Heart left ventricle (tissue), 16 donors: ENCODE measurements around the gene FRRS1. TPM values are rescaled to one million over a fixed set of nuclear protein-coding genes. Genes with fewer than 3 reads are reported as not detected.

ENCODE experiments used
- ATAC-seq, 4 donors: fragments of 200-7000 bp; cut with Tn5 transposase; one replicate each; pipeline ENCODE4 v1.9.1; 2020 to 2022; ENCODE audit warnings: moderate library complexity in 4 of 4, mild to moderate bottlenecking in 3 of 4, moderate number of reproducible peaks in 1 of 4
- DNase-seq, 5 donors: peaks; one replicate each; pipeline ENCODE4 v3.0.0-alpha.2; 2020
- H3K27ac ChIP-seq, 12 donors: fragments of 200-600 bp; sonication (generic) in 4 of 12; one replicate each; pipeline versions ENCODE4 v1.5.0 to v1.8.0; 2016 to 2022; ENCODE audit warnings: mild to moderate bottlenecking in 2 of 12
- H3K27me3 ChIP-seq, 9 donors: fragments of 200-600 bp; sonication (generic) in 2 of 9; one replicate each; pipeline versions ENCODE4 v1.5.1 to v1.8.0; 2016 to 2022; ENCODE audit warnings: mild to moderate bottlenecking in 3 of 9
- H3K36me3 ChIP-seq, 9 donors: fragments of 200-600 bp; sonication (generic) in 2 of 9; one replicate each; pipeline versions ENCODE4 v1.5.0 to v1.8.0; 2018 to 2022; ENCODE audit warnings: mild to moderate bottlenecking in 2 of 9
- H3K4me1 ChIP-seq, 12 donors: fragments of 200-600 bp; sonication (generic) in 4 of 12; one replicate each; pipeline versions ENCODE4 v1.5.0 to v1.8.0; 2016 to 2022; ENCODE audit warnings: mild to moderate bottlenecking in 3 of 12
- H3K4me3 ChIP-seq, 12 donors: fragments of 200-600 bp; sonication (generic) in 4 of 12; one replicate each; pipeline versions ENCODE4 v1.5.0 to v1.8.0; 2017 to 2022; ENCODE audit warnings: mild to moderate bottlenecking in 9 of 12, moderate library complexity in 4 of 12
- H3K9me3 ChIP-seq, 12 donors: fragments of 200-600 bp; sonication (generic) in 4 of 12; one replicate each; pipeline versions ENCODE4 v1.5.0 to v1.8.0; 2016 to 2022; ENCODE audit warnings: mild to moderate bottlenecking in 1 of 12
- POLR2A ChIP-seq, 2 donors: fragments of 450-650 bp; IDR thresholded peaks; one replicate each; pipeline ENCODE4 v1.6.1; 2017; ENCODE audit warnings: antibody characterized with exemption in 2 of 2, mild to moderate bottlenecking in 2 of 2, moderate library complexity in 2 of 2
- WGBS, 4 donors: extraction: QIAGEN DNeasy Blood & Tissue Kit in 2 of 4; methylation state at CpG; one replicate each; pipeline versions ENCODE4 v1.1.5 to v1.1.7; 2013 to 2018; 5-methylcytosine and 5-hydroxymethylcytosine counted together
- intact Hi-C, 10 donors: fragments of 100-400 bp; cut with DNase I; formaldehyde crosslinking; loops; one replicate each; pipeline versions ENCODE4 v1.11.1 to v1.14.2; 2022
- polyA plus RNA-seq, 2 donors: library from polyadenylated mRNA; stranded (reverse); fragments of 200-250 nt; gene quantifications; one replicate each; pipeline ENCODE4 v1.2.3, GENCODE V29; 2013
- total RNA-seq, 9 donors: library from RNA; depleted of rRNA in 2 of 9; stranded (reverse); fragments of >200 nt in 2 of 9; fragmentation: NEBNext Ultra II Directional in 3 of 9; extraction: Animal tissue kit (Norgen Biotek cat#: 25700) in 3 of 9; gene quantifications; one replicate each; pipeline versions ENCODE4 v1.1.0 to v1.2.4, GENCODE V29; 2016 to 2023
- TF ChIP-seq, protein P1 (sequence below), 12 donors: fragments of 200-600 bp; sonication (generic) in 4 of 12; IDR thresholded peaks; one replicate each; pipeline versions ENCODE4 v1.5.0 to v1.8.0; 2018 to 2022; ENCODE audit warnings: antibody characterized with exemption in 12 of 12, mild to moderate bottlenecking in 5 of 12
- donor health status: ischemic (EF 13 %, LVEDD 7.1; RV severe dilation, severe dysfunction).
- donor health status: healthy with polysubstance abuse.
- donor health status: DM: no; HTN: yes; CAD: no.
- donor health status: DM: no; HTN: no; CAD: no.
- donor health status: ischemic (EF 25% LVEDD 6.9; RV normal size, moderate dysfunction).
- donor health status: ischemic (EF 25% LVEDD 5.7; RV mildly dilated, moderate dysfunction).
- donor health status: healthy.
- donor health status: DM: yes; HTN: yes; CAD: no.
- donor health status: ischemic (EF 35%, LVEDD 5.7; RV mildly dilated, moderate dysfunction).
- donor health status: nonischemic (EF 11% LVEDD 7.7; RV severe dilation, severe dysfunction).
- donor health status: DM: yes; HTN: yes; CAD: no.
- donor health status: PGD.
- donor health status: ischemic (EF 29% LVEDD 5.4; RV normal size, mild dysfunction).
- donor health status: nonischemic (EF 23%, LVEDD 6.1; RV moderate dilation, normal function).

Gene FRRS1
- total and polyA plus RNA-seq, 11 donors, result 0.50 to 9.3 (median 5.4) TPM

GRCh38 chr1:99685516-99686180 lies 80.8 kb downstream of the FRRS1 start:
- intact Hi-C loops, result loop anchor here in 7 of 10 donors (2.0 to 10.0 kb wide), 6 partner anchors 38 to 158 kb away; partner anchors contain the start of gene PALMD (in 6 of the 7)
- TF ChIP-seq POLR2A (IDR thresholded peaks at IDR 0.05), result no peak
- TF ChIP-seq, protein P1, sequence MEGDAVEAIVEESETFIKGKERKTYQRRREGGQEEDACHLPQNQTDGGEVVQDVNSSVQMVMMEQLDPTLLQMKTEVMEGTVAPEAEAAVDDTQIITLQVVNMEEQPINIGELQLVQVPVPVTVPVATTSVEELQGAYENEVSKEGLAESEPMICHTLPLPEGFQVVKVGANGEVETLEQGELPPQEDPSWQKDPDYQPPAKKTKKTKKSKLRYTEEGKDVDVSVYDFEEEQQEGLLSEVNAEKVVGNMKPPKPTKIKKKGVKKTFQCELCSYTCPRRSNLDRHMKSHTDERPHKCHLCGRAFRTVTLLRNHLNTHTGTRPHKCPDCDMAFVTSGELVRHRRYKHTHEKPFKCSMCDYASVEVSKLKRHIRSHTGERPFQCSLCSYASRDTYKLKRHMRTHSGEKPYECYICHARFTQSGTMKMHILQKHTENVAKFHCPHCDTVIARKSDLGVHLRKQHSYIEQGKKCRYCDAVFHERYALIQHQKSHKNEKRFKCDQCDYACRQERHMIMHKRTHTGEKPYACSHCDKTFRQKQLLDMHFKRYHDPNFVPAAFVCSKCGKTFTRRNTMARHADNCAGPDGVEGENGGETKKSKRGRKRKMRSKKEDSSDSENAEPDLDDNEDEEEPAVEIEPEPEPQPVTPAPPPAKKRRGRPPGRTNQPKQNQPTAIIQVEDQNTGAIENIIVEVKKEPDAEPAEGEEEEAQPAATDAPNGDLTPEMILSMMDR (IDR thresholded peaks at IDR 0.05), result peak; percentile 47 to 76 (median 64)
- Histone ChIP-seq H3K9me3 (no peaks in the 10 kb centered on the region), H3K4me1 (peaks cover 0 to 66% (median 32%) of the 10 kb centered on the region in 12 donors), H3K27me3 (no peaks in the 10 kb centered on the region), H3K36me3 (peaks cover 0 to 81% (median 33%) of the 10 kb centered on the region in 9 donors), H3K27ac (peak overlapping the region in 11 of 12 donors; percentile 26 to 78 (median 55)), H3K4me3 (no peak overlapping the region)
- ATAC-seq (peak; percentile 79 to 94 (median 88)), DNase-seq (peak; percentile 74 to 90 (median 81))
- 6 to 10% (median 8%) methylated on average over 6 of the region's 6 CpGs for WGBS, 4 donors

DNA sequence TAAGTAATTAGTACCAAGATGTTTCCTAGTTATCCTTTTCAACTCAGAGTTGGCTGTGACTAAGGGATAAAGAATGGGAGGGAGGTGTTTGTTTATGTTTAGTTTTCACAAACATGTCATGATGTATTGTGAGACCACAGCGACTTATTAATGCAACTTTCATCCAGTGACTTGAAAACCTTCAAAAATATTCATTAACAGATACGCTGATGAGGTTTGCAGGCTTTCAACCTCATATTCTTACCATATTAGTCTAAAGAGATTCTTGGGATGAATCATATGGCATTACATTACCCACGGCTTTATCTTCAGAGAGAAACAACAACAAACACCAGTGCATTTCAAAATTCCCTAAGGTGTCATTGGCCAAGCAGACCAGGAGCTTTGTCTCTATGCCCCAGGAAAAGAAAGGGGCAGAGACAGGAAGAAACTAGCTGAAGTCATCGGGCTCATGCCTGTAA lies 84.1 kb downstream of the FRRS1 start:
- Histone ChIP-seq H3K27ac (peak overlapping the region in 10 of 12 donors; percentile 15 to 64 (median 47)), H3K36me3 (peaks cover 0 to 79% (median 31%) of the 10 kb centered on the region in 9 donors), H3K27me3 (no peaks in the 10 kb centered on the region), H3K4me3 (no peak overlapping the region), H3K4me1 (peaks cover 3 to 80% (median 35%) of the 10 kb centered on the region in 12 donors), H3K9me3 (no peaks in the 10 kb centered on the region)
- TF ChIP-seq, protein P1 (IDR thresholded peaks at IDR 0.05), result no peak
- TF ChIP-seq POLR2A (IDR thresholded peaks at IDR 0.05), result no peak
- 58 to 67% (median 65%) methylated on average over 4 of the region's 4 CpGs for WGBS, 4 donors
- ATAC-seq, result no peak
- DNase-seq, result no peak
- intact Hi-C loops, result loop anchor here in 3 of 10 donors (5.0 to 10.0 kb wide), 3 partner anchors 35 to 138 kb away; partner anchors contain the start of gene PALMD (in 1 of the 3)

DNA sequence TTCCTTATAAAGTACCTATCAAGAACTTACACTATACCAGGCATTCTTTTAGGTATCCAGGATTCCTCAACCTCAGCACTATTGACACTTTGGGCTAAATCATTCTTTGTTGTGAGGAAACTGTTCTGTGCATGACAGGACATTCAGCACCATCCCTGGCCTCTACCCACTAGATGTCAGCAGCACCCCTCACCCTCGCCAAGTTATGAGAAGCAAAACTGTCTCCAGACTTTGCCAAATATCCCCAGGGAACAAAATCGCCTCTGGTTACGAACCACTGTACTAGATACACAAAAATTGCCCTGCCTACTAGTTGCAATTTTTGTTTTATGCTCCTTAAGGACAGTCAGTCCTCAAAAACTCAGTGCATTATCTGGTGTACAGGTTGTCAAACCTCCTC lies 84.9 kb downstream of the FRRS1 start:
- Histone ChIP-seq H3K4me1 (peaks cover 9 to 86% (median 39%) of the 10 kb centered on the region in 12 donors), H3K27me3 (no peaks in the 10 kb centered on the region), H3K9me3 (no peaks in the 10 kb centered on the region), H3K27ac (peak overlapping the region in 11 of 12 donors; percentile 15 to 64 (median 49)), H3K4me3 (no peak overlapping the region), H3K36me3 (peaks cover 0 to 77% (median 26%) of the 10 kb centered on the region in 9 donors)
- ATAC-seq (peak in 3 of 4 donors; percentile 7 to 19 (median 19)), DNase-seq (peak in 3 of 5 donors; percentile 32 to 60 (median 33))
- 45 to 64% (median 53%) methylated on average over 3 of the region's 3 CpGs for WGBS, 4 donors
- intact Hi-C loops, result loop anchor here in 3 of 10 donors (5.0 to 10.0 kb wide), 3 partner anchors 34 to 137 kb away; partner anchors contain the start of gene PALMD (in 1 of the 3)
- TF ChIP-seq POLR2A (IDR thresholded peaks at IDR 0.05), result no peak
- TF ChIP-seq, protein P1 (IDR thresholded peaks at IDR 0.05), result peak in 3 of 12 donors; percentile 7 to 35 (median 13)

GRCh38 chr1:99680270-99680669 lies 86.2 kb downstream of the FRRS1 start:
- no peak for ATAC-seq
- Histone ChIP-seq H3K9me3 (no peaks in the 10 kb centered on the region), H3K4me1 (peaks cover 9 to 85% (median 46%) of the 10 kb centered on the region in 12 donors), H3K4me3 (no peak overlapping the region), H3K27ac (peak overlapping the region in 8 of 12 donors; percentile 5 to 87 (median 52)), H3K36me3 (peaks cover 0 to 85% (median 26%) of the 10 kb centered on the region in 9 donors), H3K27me3 (no peaks in the 10 kb centered on the region)
- no peak for TF ChIP-seq POLR2A (IDR thresholded peaks at IDR 0.05)
- TF ChIP-seq, protein P1 (IDR thresholded peaks at IDR 0.05), result no peak
- WGBS, 4 donors, result 71 to 83% (median 79%) methylated on average over 1 of the region's 1 CpG
- intact Hi-C loops, result loop anchor here in 3 of 10 donors (5.0 to 10.0 kb wide), 3 partner anchors 33 to 135 kb away; partner anchors contain the start of gene PALMD (in 1 of the 3)
- no peak for DNase-seq
